ENCODE measurements around the gene LRRC25.

The LRRC25 gene

GRCh38 chr19:18390065-18390907, 7.1 kb downstream of the LRRC25 start:
- Histone ChIP-seq H3K27ac (ENCODE audit: extremely low read depth, low read depth, low read length) (no peak overlapping the region), H3K4me1 (ENCODE audit: control insufficient read depth, insufficient read depth, low read length) (no peaks in the 10 kb centered on the region), H3K36me3 (ENCODE audit: control insufficient read depth in 2 of 2, insufficient read depth in 1 of 2, low read length in 2 of 2) (no peaks in the 10 kb centered on the region), H3K9me3 (ENCODE audit: control insufficient read depth, insufficient read depth, low read depth, low read length) (no peaks in the 10 kb centered on the region), H3K4me3 (ENCODE audit: low read depth, low read length) (no peak overlapping the region)
- POLR2A ChIA-PET: interaction anchor here (1.1 to 1.2 kb wide), 2 partner anchors 9 to 109 kb away, joined by 3 read pairs; partner anchors contain the start of gene JUND
- CTCF ChIA-PET: interaction anchor here (0.8 to 5.6 kb wide), 8 partner anchors 10 to 111 kb away, joined by 3 to 68 read pairs (median 8); partner anchors contain the start of gene LRRC25
- TF ChIP-seq ZFP3 (tag by site-specific recombination; IDR thresholded peaks at IDR 0.05; ENCODE audit: low read depth): peak; percentile 98
- TF ChIP-seq PRDM1 (tag by site-specific recombination; IDR thresholded peaks at IDR 0.05): no peak
- TF ChIP-seq ZNF623 (tag by site-specific recombination; IDR thresholded peaks at IDR 0.05): peak; percentile 83
- no peak for TF ChIP-seq ZNF157 (tag by site-specific recombination; IDR thresholded peaks at IDR 0.05)

GRCh38 chr19:18389726-18390064, 7.7 kb downstream of the LRRC25 start:
- Histone ChIP-seq H3K4me1 (ENCODE audit: control insufficient read depth, insufficient read depth, low read length) (no peaks in the 10 kb centered on the region), H3K9me3 (ENCODE audit: control insufficient read depth, insufficient read depth, low read depth, low read length) (no peaks in the 10 kb centered on the region), H3K27ac (ENCODE audit: extremely low read depth, low read depth, low read length) (no peak overlapping the region), H3K4me3 (ENCODE audit: low read depth, low read length) (no peak overlapping the region), H3K36me3 (ENCODE audit: control insufficient read depth in 2 of 2, insufficient read depth in 1 of 2, low read length in 2 of 2) (no peaks in the 10 kb centered on the region)
- ChIA-PET CTCF (interaction anchor here (0.6 to 5.6 kb wide), 10 partner anchors 11 to 110 kb away, joined by 3 to 68 read pairs (median 6); partner anchors contain the start of genes JUND and LRRC25), POLR2A (no interaction called here)
- TF ChIP-seq HOXA7 (CRISPR knock-in tag; IDR thresholded peaks at IDR 0.05; ENCODE audit: borderline replicate concordance) (no peak), ZNF302 (tag by site-specific recombination; IDR thresholded peaks at IDR 0.05; ENCODE audit: low read depth) (no peak), ZNF37A (tag by site-specific recombination; IDR thresholded peaks at IDR 0.05) (no peak), PRDM2 (tag by site-specific recombination; IDR thresholded peaks at IDR 0.05; ENCODE audit: borderline replicate concordance) (no peak)

- CTCF ChIA-PET: interaction anchor here (0.6 to 5.6 kb wide), 22 partner anchors 9 to 239 kb away, joined by 3 to 68 read pairs (median 6); partner anchors contain the start of genes JUND, LRRC25 and SSBP4
- Histone ChIP-seq H3K4me1 (ENCODE audit: control insufficient read depth, insufficient read depth, low read length) (no peaks in the 10 kb centered on the region), H3K27ac (ENCODE audit: extremely low read depth, low read depth, low read length) (no peak overlapping the region)
Measured at GRCh38 chr19:18388960-18389725, 8.3 kb downstream of the LRRC25 start.

More at GRCh38 chr19:18388960-18389725, 8.3 kb downstream of the LRRC25 start:
- Histone ChIP-seq H3K9me3 (ENCODE audit: control insufficient read depth, insufficient read depth, low read depth, low read length) (no peaks in the 10 kb centered on the region), H3K4me3 (ENCODE audit: low read depth, low read length) (no peak overlapping the region), H3K36me3 (ENCODE audit: control insufficient read depth in 2 of 2, insufficient read depth in 1 of 2, low read length in 2 of 2) (no peaks in the 10 kb centered on the region)
- POLR2A ChIA-PET: interaction anchor here (1.0 kb wide), 1 partner anchor 32 kb away, joined by 3 read pairs; no protein-coding TSS in a partner anchor
- TF ChIP-seq ZNF623 (tag by site-specific recombination; IDR thresholded peaks at IDR 0.05) (0 out of 2 replicates have a peak, but pooled peaks have one; percentile 1), ZNF121 (tag by site-specific recombination; IDR thresholded peaks at IDR 0.05) (peak; percentile 87)
- TF ChIP-seq, protein P1, sequence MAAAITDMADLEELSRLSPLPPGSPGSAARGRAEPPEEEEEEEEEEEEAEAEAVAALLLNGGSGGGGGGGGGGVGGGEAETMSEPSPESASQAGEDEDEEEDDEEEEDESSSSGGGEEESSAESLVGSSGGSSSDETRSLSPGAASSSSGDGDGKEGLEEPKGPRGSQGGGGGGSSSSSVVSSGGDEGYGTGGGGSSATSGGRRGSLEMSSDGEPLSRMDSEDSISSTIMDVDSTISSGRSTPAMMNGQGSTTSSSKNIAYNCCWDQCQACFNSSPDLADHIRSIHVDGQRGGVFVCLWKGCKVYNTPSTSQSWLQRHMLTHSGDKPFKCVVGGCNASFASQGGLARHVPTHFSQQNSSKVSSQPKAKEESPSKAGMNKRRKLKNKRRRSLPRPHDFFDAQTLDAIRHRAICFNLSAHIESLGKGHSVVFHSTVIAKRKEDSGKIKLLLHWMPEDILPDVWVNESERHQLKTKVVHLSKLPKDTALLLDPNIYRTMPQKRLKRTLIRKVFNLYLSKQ (tag by site-specific recombination; IDR thresholded peaks at IDR 0.05; ENCODE audit: borderline replicate concordance): no peak

All from HEK293 (cell line).